Stimulated activated CD4-positive, alpha-beta T cell treated with anti-CD3 and anti-CD28 coated beads, Interleukin-2, amount 100 ng/mL, for 24 hours (primary cell): ENCODE data around the gene TERB2.
"Not testable (repeated sequence)": the region's sequence is repeated elsewhere in the genome, so short reads cannot be mapped to it uniquely, and the experiment has no call there.

Experiments
- DNase-seq, 2 donors: peaks; one replicate each; pipeline ENCODE4 v3.0.0-alpha.2; 2020

Gene TERB2, protein sequence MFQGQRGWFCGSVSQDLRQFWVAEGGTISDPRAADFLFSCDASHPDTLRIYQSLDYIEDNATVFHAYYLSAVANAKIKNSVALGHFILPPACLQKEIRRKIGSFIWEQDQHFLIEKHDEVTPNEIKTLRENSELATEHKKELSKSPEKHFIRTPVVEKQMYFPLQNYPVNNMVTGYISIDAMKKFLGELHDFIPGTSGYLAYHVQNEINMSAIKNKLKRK

DNA sequence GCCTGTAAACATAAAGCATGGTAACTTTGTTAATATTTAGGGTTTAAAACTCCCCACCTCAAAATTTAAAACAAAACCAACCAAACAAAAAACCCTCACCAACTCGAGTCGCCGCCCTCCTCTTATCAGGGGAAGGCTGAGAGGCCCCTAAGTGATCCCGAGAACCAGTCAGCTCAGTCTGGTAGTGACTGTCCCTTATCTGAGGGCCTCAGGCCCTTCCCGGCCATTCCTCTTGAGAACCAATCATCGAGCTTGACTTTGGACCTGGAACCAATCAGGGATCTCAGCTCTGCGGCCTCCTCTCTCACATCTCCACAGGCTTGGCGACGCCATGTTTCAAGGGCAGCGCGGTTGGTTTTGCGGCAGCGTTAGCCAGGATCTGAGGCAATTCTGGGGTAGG, at the start of gene TERB2:
Gene TERB2, plus strand, starts transcription at position 300 of the 400 bp plus-strand sequence. Its CDS starts 32 bp downstream, at position 332.
- DNase-seq, result no peak

GRCh38 chr15:44909423-44909822, 47.1 kb upstream of the TERB2 start:
- DNase-seq, result no peak

DNA sequence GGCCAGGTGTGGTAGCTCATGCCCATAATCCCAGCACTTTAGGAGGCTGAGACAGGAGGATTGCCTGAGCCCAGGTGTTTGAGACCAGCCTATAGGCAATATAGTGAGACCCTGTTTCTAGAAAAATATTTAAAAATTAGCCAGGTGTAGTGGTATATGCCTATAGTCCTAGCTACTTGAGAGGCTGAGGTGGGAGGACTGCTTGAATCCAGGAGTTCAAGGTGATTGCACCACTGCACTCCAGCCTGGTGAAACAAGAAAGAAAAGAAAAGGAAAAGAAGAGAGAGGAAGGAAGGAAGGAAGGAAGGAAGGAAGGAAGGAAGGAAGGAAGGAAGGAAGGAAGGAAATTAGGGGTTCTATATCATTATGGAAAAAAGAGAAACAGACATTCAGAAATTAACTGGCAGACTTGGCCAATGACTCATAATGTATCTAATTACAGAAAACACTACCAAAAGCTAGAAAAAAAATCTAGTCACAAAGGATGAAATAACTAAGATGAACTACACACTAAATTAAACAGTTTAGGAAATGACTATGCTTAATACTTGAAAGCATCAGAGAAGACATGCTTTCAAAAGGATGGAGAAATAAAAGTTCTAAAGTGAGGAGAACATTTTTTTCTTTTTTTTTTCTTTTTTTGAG, 45.4 kb upstream of the TERB2 start:
- DNase-seq, result no peak

DNA sequence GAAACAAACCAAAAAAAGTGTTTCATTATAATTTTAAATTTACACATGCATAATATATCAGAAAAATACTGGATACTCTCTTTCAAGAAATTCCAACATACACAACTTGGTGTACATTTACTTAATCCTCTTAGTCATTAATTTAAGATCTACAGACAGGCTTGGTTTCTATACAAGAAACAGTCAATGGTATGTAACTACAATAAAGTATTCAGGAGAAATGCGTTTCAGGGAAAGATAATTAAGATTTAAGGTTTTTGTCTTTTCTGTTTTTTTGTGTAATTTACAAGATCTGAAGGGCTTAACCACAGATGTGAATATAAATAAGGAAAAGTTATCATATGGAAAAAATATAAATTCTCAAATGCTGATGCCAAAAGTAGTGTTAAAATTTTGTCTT, 44.3 kb upstream of the TERB2 start:
- not testable (repeated sequence) for DNase-seq

- DNase-seq, result not testable (repeated sequence)
Observed at GRCh38 chr15:44912974-44913448, 43.5 kb upstream of the TERB2 start.

GRCh38 chr15:44918136-44918535, 38.4 kb upstream of the TERB2 start:
- no peak for DNase-seq

DNA sequence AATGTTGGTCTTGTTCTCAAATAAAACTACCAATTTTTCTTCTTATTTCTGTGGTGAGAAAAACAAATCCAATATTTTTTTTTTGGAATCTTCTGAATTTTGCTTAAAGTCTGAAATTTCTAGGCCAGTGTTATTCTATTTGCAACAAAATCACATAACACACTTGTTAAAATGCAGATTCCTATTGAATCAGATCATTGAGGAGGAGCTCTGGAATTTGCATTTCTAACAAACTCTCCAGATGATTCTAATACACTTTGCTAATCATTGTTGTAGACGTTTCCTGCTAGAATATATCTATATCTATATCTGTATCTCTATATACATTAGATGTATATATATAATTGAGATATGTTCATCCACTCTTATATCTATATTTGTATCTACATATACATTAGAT, 27.8 kb upstream of the TERB2 start:
- not testable (repeated sequence) for DNase-seq

DNA sequence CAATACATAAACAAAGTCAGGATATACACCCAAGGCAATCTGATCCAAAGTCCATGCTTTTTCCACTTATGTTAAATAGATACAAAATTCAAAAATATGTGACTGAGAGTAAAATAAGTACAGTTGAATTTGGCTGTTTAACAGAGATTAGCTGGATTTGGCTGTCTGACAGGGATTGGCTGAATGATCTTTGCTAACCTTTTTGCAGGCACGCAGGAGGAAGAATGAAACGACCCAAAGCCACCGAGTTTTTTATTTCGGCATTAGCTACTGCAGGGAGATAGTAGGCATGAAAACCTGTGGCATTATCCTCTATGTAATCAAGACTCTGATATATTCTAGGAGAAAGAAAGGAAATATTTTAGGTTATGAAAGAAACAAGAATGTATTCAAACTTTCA, 26.2 kb upstream of the TERB2 start:
- not testable (repeated sequence) for DNase-seq

GRCh38 chr15:44958302-44958701, 1.8 kb downstream of the TERB2 start:
- DNase-seq, result not testable (repeated sequence)

- no peak for DNase-seq
Observed at GRCh38 chr15:44968475-44968874, 12.0 kb downstream of the TERB2 start.

DNA sequence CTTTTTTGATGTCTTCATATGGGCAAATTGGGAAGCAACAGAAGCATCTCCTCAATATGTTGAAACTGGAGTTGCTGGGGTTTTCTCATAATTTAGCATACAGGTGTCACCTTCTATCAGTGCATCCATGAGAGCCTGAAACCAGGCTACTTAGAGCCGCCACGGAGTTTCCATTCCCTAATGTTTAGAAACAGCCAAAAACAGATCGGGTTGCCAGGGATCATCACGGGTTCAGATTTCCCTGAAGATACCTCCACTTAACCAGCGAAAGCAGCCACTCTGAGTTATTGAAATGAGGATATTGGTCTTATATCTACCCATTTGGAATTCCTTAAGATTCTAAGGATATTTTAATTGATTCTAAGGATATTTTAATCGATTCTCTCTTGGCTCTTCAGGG, 14.5 kb downstream of the TERB2 start:
- no peak for DNase-seq

DNA sequence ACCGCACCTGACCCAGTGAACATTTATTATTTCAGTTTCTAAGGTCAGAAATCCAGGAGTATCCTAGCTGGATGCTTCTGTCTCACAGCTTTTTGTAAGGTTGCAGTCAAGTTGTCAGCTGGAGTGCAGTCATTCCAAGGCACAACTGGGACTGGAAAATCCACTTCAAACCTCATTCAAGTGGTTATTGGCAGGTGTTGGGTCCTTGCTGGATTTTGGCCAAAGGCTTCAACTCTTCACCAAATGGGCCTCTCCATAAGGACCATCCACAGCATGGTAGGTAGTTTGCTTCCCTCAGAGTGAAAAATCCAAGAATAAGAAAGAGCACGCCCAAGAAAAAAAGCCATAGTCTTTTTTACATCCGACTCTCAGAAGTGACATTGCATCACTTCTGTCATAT, 19.7 kb downstream of the TERB2 start:
- DNase-seq, result not testable (repeated sequence)

GRCh38 chr15:44977781-44978180, 21.3 kb downstream of the TERB2 start:
- not testable (repeated sequence) for DNase-seq

GRCh38 chr15:44979617-44980339, 23.3 kb downstream of the TERB2 start:
- DNase-seq, result not testable (repeated sequence)

- DNase-seq, result not testable (repeated sequence)
Observed at GRCh38 chr15:44984144-44984543, 27.7 kb downstream of the TERB2 start.

GRCh38 chr15:44986346-44987055, 30.0 kb downstream of the TERB2 start:
- not testable (repeated sequence) for DNase-seq

DNA sequence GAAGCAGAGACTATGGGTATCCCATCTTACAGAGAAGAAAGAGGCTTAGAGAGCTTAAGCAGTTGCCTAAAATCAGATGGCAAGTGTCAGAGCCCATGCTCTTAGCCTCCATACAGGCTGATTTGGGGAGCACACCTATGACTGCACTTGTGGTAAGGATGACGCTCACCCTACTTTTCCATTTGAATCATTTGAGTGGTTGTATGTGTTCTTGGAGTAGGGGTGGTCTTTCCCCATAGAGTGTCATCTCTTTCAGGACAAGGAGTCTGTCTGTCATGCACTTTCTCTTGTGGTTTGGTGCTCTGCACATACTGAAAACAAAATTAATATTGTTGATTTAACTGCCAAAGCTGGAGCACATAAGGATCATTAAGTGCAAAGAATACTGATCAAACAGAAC, 31.2 kb downstream of the TERB2 start:
- DNase-seq, result not testable (repeated sequence)

DNA sequence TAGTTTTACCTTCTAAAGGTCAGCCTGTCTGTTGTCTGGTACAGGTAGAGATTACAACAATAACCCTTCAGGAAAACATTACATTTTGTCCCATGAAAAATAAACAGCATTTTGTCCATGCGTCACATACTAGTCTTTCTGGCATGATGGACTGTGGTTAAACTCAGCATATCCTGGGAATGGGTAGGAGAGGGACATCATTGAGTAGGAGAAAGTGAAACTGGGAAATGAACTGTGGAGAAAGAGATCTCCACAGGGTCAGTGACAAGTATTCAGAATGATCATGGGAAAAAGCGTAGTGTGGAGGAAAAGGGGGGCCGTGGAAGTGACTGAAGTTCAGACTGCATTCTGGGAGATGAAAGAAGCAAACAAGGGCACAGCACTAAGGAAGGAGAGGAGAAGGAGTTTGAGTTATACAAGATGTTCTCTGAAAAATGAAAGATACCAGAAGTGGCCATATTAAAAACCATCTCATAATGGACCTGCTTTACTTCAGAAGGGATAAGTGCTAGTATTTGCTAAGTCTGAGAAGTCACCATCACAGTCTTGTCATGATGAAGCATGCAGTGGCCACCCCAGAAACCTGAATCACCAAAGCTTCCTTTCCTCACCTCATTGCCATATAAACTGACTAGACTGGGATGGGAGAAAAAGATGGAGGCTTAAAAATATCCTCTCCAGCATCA, 31.8 kb downstream of the TERB2 start:
- DNase-seq, result not testable (repeated sequence)

DNA sequence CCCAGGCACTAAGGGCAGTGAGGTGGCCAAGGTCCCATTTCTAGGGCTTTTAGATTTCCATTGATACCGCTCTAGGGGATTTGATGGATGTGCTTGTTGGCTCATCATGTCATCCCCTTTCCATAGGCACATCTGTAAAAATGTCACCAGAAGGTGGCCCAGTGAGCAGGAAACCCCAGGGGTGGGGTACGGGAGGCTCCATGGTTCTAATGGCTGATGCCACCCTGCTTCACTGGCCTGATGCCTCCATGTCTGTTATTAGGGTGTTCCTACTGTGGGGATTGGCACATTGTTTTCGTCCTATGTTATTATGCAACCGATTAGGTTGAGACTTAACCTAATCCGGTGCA, 32.4 kb downstream of the TERB2 start:
- DNase-seq, result not testable (repeated sequence)

DNA sequence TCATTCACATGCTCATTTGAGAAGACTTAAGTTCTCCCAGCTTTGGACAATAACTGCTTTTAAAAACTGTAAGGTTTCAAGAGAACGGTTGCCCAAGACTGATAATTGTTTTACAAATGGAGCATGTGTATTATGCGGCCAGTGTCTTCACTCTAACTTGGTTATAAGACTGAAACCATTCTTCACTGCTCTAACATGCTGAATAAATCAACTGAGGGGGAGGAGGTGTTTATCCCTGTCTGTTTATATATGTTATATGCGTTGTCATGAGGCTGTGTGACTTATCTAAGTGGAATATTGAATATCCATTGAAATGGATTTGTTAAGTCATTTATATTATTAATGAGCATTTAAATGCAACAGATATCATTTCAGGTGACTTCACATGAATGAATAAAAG, 41.1 kb downstream of the TERB2 start:
- not testable (repeated sequence) for DNase-seq

GRCh38 chr15:44999105-44999504, 42.6 kb downstream of the TERB2 start:
- DNase-seq, result no peak

DNA sequence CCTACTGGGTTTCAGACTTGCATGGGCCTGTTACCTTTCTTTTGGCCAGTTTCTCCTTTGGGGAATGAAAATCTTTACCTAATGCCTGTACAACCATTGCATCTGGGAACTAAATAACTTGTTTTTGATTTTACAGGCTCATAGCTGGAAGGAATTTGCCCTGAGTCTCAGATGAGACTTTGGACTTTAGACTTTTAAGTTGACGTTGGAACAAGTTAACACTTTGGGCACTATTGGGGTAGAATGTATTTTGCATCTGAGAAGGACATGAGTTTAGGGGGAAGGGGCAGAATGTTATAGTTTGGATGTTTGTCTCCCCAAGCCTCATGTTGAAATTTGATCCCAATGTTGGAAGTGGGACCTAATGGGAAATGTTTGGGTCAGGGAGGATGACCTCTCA, 44.7 kb downstream of the TERB2 start:
- DNase-seq, result not testable (repeated sequence)
